HEK293 (cell line): Measurements from ENCODE around the gene FIGLA.
A peak's percentile ranks its signal among the peaks of the same experiment; 100 is the strongest.

Source experiments
- AEBP2 ChIP-seq: fragments of 450-650 bp; formaldehyde crosslinking; IDR thresholded peaks from 2 replicates; pipeline ENCODE4 v1.5.1; 2016; ENCODE audit warnings: missing biosample characterization, missing genetic modification characterization, borderline replicate concordance
- ELK4 ChIP-seq: IDR thresholded peaks from 2 replicates; pipeline ENCODE4 v1.6.1; 2011; ENCODE audit warnings: mild to moderate bottlenecking, low read depth, low read length, borderline replicate concordance
- FEZF1 ChIP-seq: fragments of 450-650 bp; formaldehyde crosslinking; IDR thresholded peaks from 2 replicates; pipeline ENCODE4 v1.5.1; 2016; ENCODE audit warnings: missing biosample characterization, missing genetic modification characterization
- HOXA7 ChIP-seq: sonication (generic); formaldehyde crosslinking; IDR thresholded peaks from 2 replicates; pipeline ENCODE4 v1.8.1; 2022; ENCODE audit warnings: missing genetic modification reagents, borderline replicate concordance
- OVOL3 ChIP-seq: fragments of 450-650 bp; formaldehyde crosslinking; IDR thresholded peaks from 2 replicates; pipeline ENCODE4 v1.5.1; 2016; ENCODE audit warnings: missing biosample characterization, missing genetic modification characterization
- REST ChIP-seq: fragments of 450-650 bp; formaldehyde crosslinking; IDR thresholded peaks from 2 replicates; pipeline ENCODE4 v1.5.1; 2016; ENCODE audit warnings: missing biosample characterization, missing genetic modification characterization
- SALL2 ChIP-seq: fragments of 450-650 bp; formaldehyde crosslinking; IDR thresholded peaks from 2 replicates; pipeline ENCODE4 v1.5.0; 2017; ENCODE audit warnings: missing biosample characterization, mild to moderate bottlenecking, missing genetic modification characterization, borderline replicate concordance
- SP7 ChIP-seq: fragments of 450-650 bp; formaldehyde crosslinking; IDR thresholded peaks from 2 replicates; pipeline ENCODE4 v1.5.1; 2016; ENCODE audit warnings: missing biosample characterization, missing genetic modification characterization
- ZBTB11 ChIP-seq: fragments of 450-650 bp; formaldehyde crosslinking; conservative IDR thresholded peaks from 2 replicates; pipeline ENCODE4 v1.5.1; 2016; ENCODE audit warnings: low read depth, missing biosample characterization, missing genetic modification characterization
- ZFHX2 ChIP-seq: fragments of 450-650 bp; formaldehyde crosslinking; conservative IDR thresholded peaks from 2 replicates; pipeline ENCODE4 v1.5.1; 2016; ENCODE audit warnings: missing biosample characterization, missing genetic modification characterization
- ZNF112 ChIP-seq: fragments of 450-650 bp; formaldehyde crosslinking; IDR thresholded peaks from 2 replicates; pipeline ENCODE4 v1.5.0; 2017; ENCODE audit warnings: missing biosample characterization, missing genetic modification characterization
- ZNF132 ChIP-seq: fragments of 450-650 bp; formaldehyde crosslinking; IDR thresholded peaks from 2 replicates; pipeline ENCODE4 v1.5.1; 2017; ENCODE audit warnings: missing biosample characterization, missing genetic modification characterization, borderline replicate concordance
- ZNF148 ChIP-seq: fragments of 450-650 bp; formaldehyde crosslinking; IDR thresholded peaks from 2 replicates; pipeline ENCODE4 v1.5.0; 2017; ENCODE audit warnings: missing biosample characterization, missing genetic modification characterization, borderline replicate concordance
- ZNF16 ChIP-seq: fragments of 450-650 bp; formaldehyde crosslinking; IDR thresholded peaks from 2 replicates; pipeline ENCODE4 v1.5.1; 2016; ENCODE audit warnings: low read depth, missing biosample characterization, missing genetic modification characterization
- ZNF266 ChIP-seq: fragments of 450-650 bp; formaldehyde crosslinking; IDR thresholded peaks from 2 replicates; pipeline ENCODE4 v1.5.1; 2016; ENCODE audit warnings: missing biosample characterization, missing genetic modification characterization, low read depth
- ZNF311 ChIP-seq: fragments of 450-650 bp; formaldehyde crosslinking; IDR thresholded peaks from 2 replicates; pipeline ENCODE4 v1.5.1; 2017; ENCODE audit warnings: missing biosample characterization, missing genetic modification characterization, borderline replicate concordance
- ZNF341 ChIP-seq: fragments of 450-650 bp; formaldehyde crosslinking; IDR thresholded peaks from 2 replicates; pipeline ENCODE4; 2016; ENCODE audit warnings: low read depth, missing biosample characterization, missing genetic modification characterization
- ZNF354C ChIP-seq: fragments of 450-650 bp; formaldehyde crosslinking; IDR thresholded peaks from 2 replicates; pipeline ENCODE4 v1.5.1; 2016; ENCODE audit warnings: missing biosample characterization, missing genetic modification characterization, low read depth, borderline replicate concordance
- ZNF549 ChIP-seq: fragments of 450-650 bp; IDR thresholded peaks from 2 replicates; pipeline ENCODE4 v1.5.1; 2018; ENCODE audit warnings: missing biosample characterization, missing genetic modification characterization, mild to moderate bottlenecking, inconsistent platforms, moderate library complexity
- ZNF585B ChIP-seq: fragments of 450-650 bp; formaldehyde crosslinking; IDR thresholded peaks from 2 replicates; pipeline ENCODE4 v1.5.1; 2016; ENCODE audit warnings: missing biosample characterization, missing genetic modification characterization
- ZNF623 ChIP-seq: fragments of 450-650 bp; formaldehyde crosslinking; IDR thresholded peaks from 2 replicates; pipeline ENCODE4 v1.5.1; 2016; ENCODE audit warnings: missing biosample characterization, missing genetic modification characterization
- ZNF626 ChIP-seq: fragments of 450-650 bp; sonication (Bioruptor Pico); formaldehyde crosslinking; IDR thresholded peaks from 2 replicates; pipeline ENCODE4 v1.5.1; 2018; ENCODE audit warnings: missing biosample characterization, missing genetic modification characterization, inconsistent platforms
- ZNF629 ChIP-seq: fragments of 450-650 bp; formaldehyde crosslinking; IDR thresholded peaks from 2 replicates; pipeline ENCODE4 v1.5.1; 2017; ENCODE audit warnings: missing biosample characterization, missing genetic modification characterization
- ZNF660 ChIP-seq: fragments of 450-650 bp; IDR thresholded peaks from 2 replicates; pipeline ENCODE4 v1.5.1; 2018; ENCODE audit warnings: missing biosample characterization, mild to moderate bottlenecking, missing genetic modification characterization
- ZNF701 ChIP-seq: fragments of 450-650 bp; formaldehyde crosslinking; IDR thresholded peaks from 2 replicates; pipeline ENCODE4 v1.5.1; 2016; ENCODE audit warnings: missing biosample characterization, missing genetic modification characterization
- ZNF76 ChIP-seq: fragments of 450-650 bp; formaldehyde crosslinking; IDR thresholded peaks from 2 replicates; pipeline ENCODE4; 2016; ENCODE audit warnings: low read depth, missing biosample characterization, missing genetic modification characterization, borderline replicate concordance
- ZSCAN5A ChIP-seq: fragments of 450-650 bp; formaldehyde crosslinking; IDR thresholded peaks from 2 replicates; pipeline ENCODE4 v1.5.1; 2016; ENCODE audit warnings: missing biosample characterization, missing genetic modification characterization

The FIGLA gene

GRCh38 chr2:70767079-70767698, 23.3 kb downstream of the FIGLA start (continued):
- TF ChIP-seq HOXA7 (no peak), SP7 (tag by site-specific recombination) (no peak), ZNF585B (tag by site-specific recombination) (no peak), ZNF354C (no peak), ZNF132 (tag by site-specific recombination) (no peak), AEBP2 (no peak), ZNF112 (tag by site-specific recombination) (no peak), ZFHX2 (tag by site-specific recombination) (peak; percentile 53), OVOL3 (tag by site-specific recombination) (no peak), FEZF1 (tag by site-specific recombination) (no peak), ZNF701 (tag by site-specific recombination) (no peak), ZNF76 (tag by site-specific recombination) (no peak), ZNF266 (no peak), ZNF549 (tag by site-specific recombination) (no peak), ZSCAN5A (no peak), ZBTB11 (no peak), ZNF629 (tag by site-specific recombination) (no peak), ELK4 (no peak), ZNF623 (tag by site-specific recombination) (no peak), ZNF16 (no peak), SALL2 (tag by site-specific recombination) (no peak), ZNF660 (tag by site-specific recombination) (no peak), ZNF148 (tag by site-specific recombination) (no peak), ZNF626 (tag by site-specific recombination) (no peak), ZNF341 (peak; percentile 57), ZNF311 (tag by site-specific recombination) (no peak), REST (tag by site-specific recombination) (no peak)
